HG03060 (cell line): ENCODE measurements around the gene LAMC1.
"Not testable (repeated sequence)": the region's sequence is repeated elsewhere in the genome, so short reads cannot be mapped to it uniquely, and the experiment has no call there.

ENCODE experiments used
- ATAC-seq: cut with Tn5 transposase; IDR thresholded peaks from one replicate; pipeline ENCODE4 v1.9.1; 2021; ENCODE audit warnings: low read depth, moderate number of reproducible peaks; ENCODE audit not compliant: unreplicated experiment

The LAMC1 gene

DNA sequence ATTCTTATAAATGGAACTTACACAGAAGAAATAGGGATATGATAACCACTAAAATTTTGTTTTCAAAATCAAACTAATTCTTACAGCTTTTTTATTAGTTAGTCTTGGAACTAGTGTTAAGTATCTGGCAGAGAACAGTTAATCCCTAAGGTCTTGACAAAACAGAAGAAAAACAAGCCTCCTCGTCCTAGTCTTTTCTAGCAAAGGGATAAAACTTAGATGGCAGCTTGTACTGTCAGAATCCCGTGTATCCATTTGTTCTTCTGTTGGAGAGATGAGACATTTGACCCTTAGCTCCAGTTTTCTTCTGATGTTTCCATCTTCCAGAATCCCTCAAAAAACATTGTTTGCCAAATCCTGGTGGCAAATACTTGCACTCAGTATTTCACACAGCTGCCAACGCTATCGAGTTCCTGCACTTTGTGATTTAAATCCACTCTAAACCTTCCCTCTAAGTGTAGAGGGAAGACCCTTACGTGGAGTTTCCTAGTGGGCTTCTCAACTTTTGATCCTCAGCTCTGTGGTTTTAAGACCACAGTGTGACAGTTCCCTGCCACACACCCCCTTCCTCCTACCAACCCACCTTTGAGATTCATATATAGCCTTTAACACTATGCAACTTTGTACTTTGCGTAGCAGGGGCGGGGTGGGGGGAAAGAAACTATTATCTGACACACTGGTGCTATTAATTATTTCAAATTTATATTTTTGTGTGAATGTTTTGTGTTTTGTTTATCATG is 120.5 kb downstream of the LAMC1 start:
- no peak for ATAC-seq

DNA sequence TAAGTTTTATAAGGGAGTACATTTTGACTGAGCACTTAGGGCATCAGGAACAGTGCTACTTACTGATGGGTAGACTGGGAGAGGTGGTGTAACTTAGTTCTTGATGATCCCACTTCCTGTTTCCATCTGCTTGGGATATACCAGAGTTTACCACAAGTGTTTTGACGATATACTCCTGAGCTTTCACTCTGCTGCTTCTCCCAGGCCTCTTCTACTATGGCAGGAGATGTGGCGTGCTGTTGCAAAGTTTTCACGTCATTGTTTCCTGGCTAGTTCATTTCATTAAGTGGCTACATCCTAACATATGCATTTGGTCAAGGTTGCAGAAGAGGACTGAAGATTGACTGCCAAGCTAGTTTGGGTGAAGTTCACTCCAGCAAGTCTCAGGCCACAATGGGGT is 121.5 kb downstream of the LAMC1 start:
- no peak for ATAC-seq

DNA sequence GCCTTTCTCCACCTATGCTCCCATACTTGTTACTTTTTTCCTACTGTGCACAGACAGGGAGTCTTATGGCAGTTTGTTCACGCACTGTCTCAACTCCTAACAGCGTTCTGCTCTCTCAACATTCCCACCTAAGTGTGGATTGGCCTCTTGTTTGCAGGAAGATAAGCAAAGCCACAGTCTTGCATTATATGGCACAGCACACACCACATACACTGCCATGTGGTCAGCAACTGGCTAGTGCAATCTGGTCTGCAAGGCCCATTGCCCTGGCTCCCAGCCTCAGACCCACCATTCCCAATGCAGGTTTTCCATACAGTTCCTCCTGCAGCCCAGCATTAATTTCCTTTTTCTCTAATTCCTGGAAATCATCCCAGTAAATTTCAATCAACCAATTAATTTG is 124.5 kb downstream of the LAMC1 start:
- no peak for ATAC-seq

DNA sequence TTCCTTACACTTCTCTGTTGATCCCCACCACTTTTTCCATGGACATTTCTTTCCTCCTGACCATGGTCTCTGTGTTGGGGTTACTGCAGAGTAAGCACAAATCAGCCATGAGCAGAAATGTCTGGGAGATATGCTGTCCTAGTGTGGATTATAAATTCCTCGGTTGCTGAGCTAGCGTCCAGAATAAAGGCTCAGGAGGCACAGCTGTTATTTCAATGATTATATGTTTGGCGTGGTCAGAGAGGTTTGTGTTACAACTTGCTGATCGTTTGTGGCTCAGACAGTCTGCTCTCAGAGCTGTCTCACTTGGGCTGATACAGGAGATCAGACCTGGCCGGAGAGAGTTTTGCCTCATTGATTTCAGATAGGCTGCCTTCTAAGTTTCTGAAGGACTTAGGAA is 125.4 kb downstream of the LAMC1 start:
- ATAC-seq: no peak

DNA sequence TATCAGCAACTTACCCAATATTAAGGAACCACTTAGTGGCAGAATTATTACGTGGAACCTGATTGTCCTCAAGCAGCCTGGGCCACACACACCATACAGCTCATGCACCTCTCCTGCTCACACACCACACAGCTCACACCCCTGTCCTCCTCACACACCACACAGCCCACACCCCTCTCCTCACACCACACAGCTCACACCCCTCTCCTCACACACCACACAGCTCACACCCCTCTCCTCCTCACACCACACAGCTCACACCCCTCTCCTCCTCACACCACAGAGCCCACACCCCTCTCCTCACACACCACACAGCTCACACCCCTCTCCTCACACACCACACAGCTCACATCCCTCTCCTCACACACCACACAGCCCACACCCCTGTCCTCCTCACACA is 126.1 kb downstream of the LAMC1 start:
- no peak for ATAC-seq

DNA sequence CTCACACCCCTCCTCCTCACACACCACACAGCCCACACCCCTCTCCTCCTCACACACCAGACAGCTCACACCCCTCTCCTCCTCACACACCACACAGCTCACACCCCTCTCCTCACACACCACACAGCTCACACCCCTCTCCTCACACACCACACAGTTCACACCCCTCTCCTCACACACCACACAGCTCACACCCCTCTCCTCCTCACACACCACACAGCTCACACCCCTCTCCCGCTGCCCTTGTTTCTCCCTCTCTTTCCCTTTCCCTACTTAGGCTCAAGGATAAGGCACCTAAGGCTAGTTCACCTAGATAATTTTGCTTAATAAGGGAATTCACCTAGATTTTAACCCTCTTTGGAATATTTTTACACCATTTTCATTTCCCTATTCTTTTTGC is 126.8 kb downstream of the LAMC1 start:
- ATAC-seq: not testable (repeated sequence)

DNA sequence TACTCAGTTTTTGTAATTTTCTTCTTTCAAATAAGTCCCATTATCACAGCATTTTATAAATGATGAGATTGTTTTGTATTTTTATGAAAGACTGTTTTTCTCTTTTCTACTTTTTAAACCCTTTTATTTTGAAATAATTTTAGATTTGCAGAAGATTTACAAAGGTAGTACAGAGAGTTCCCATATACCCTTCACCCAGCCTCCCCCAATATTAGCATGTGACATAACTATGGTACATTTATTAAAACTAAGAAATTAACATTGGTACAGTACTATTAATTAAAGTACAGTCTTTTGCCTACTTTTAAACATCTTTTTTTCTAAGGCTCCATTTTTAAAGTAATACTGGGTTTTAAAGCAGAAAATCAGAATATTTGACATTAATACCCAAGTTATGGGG is 127.2 kb downstream of the LAMC1 start:
- ATAC-seq: no peak

DNA sequence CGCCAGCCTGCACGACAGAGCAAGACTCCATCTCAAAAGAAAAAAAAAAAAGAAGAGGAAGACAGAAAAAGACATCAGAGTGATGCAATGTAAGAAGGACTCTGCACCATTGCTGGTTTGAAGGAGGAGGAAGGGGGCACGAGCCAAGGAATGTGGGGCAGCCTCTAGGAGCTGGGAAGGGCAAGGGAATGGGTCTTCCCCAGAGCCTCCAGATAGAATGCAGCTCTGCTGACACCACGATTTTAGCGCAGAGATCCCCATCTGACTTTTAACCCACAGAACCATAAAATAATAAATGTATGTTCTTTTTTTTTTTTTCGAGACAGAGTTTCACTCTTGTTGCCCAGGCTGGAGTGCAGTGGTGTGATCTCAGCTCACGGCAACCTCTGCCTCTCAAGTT is 129.0 kb downstream of the LAMC1 start:
- ATAC-seq: no peak

DNA sequence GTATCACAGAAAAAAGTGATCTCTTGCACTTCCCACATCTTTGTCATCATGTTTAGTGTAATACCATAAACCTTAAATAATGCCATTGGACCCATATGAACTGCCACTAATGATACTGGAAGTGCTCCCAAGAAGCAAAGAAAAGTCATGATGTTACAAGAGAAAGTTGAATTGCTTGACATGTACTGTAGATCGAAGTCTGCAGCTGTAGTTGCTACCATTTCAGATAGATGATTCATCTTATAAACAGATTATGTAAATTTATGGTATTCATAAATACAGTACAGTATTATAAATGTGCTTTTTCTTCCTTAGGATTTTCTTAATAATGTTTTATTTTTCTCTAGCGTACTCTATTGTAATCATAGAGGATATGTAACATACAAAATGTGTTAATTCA is 132.7 kb downstream of the LAMC1 start:
- no peak for ATAC-seq

DNA sequence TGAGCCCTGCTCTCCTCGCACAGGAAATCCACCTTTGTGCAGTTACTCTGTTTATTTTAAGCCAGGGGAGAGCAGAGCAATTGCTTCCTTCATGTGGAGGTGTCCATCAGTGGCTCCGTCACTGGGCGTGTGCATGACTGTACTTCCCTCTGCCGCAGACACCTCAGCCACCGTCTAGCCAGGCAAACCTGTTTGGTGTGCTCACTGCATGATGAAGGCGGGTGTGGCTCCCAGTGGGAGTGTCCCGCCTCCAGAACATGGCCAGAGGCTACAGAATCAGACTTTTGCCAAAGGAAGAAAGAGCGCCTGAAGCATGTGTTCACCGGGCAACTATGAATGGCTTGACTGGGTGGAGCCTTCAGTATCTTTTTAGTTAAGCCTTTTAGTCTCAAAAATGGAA is 136.7 kb downstream of the LAMC1 start:
- ATAC-seq: no peak

DNA sequence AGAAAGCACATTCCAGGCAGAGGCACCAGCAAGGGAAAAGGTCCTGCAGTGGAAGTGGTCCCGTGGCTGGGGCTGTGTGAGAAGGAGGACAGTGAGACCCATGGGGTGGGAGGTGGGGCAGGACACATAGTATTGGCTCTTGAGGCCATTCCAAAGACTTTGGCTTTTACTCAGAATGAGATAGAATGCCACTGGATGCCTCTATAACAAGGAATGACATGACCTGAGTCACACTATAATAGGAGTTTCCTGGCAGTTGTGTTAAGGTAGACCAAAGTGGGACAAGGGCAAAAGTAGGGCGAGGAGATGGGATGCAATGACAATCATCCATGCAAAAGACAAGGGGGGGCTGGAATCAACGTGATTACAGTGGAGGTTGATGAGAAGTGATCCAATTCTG is 138.2 kb downstream of the LAMC1 start:
- ATAC-seq: no peak

DNA sequence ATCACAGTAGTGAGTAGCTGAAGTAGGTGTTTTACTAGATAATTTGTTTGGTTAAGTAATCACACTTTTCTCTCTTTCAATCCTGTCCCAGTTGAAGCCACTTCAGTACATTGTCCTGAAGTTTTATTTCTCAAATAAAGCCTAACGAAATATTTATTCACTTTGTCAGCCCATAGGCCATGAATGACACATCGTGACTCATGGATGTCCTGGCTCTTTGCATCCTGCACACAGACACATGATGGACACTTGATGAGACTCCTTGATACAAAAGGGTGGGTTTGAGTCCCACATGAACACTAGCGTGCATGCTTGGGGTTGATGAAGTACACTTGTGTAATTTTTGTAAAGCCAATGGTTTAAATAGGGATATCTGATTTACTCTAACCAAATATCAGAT is 140.1 kb downstream of the LAMC1 start:
- no peak for ATAC-seq

DNA sequence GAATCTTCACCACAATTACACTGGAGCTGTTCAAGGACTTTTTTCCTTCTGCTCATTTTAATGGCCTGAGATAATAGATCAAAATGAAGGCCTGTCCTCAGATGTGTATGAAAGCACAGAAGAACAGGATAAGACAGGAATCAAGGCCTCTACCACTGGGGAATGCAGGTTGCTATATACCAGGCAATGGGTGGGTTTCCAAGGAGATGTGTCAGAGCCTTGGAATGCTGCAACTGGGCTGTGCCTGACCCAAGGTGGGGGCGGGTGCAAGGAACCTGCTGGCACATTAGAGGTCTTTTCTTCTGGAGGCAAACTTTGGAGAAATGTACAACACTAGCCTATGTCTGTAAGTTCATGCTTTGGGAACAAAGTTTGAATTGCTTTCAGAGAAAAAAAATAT is 141.1 kb downstream of the LAMC1 start:
- no peak for ATAC-seq

DNA sequence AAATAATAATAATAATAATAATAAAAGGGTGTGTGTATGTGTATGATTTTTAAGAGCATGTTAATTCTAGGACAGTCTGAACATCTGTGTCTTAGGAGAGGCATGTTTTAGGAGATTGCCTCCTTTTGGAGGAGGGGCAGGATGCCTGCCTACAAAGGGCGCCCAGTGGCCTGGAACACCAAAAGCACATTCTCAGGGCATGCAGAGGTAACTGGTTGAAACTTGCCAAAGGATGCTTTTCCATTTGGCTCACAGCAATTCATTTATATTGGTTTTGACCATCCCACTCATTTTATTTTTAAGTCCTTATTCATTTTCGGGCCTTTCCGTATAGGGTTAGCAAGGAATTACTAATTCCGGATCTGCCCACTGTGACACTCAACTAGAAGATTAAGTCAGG is 141.7 kb downstream of the LAMC1 start:
- no peak for ATAC-seq

DNA sequence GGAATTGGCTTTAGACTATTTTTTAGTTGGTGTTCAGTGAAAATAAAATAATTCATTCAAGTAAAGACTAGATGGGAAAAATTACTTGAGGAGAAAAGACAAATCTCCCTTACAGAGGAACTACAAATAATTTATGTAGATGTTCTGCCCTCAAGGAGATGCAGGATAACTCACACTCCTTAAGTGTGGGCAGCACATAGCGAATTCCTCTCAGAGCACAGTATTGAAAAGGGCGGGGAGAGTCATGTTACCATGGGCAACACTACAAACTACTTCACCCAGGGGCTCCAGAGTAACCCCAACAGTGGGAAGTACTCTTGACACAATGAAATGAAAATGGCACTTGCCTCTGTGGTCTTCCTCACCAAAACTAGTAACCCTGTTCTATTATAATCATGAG is 142.2 kb downstream of the LAMC1 start:
- ATAC-seq: no peak

DNA sequence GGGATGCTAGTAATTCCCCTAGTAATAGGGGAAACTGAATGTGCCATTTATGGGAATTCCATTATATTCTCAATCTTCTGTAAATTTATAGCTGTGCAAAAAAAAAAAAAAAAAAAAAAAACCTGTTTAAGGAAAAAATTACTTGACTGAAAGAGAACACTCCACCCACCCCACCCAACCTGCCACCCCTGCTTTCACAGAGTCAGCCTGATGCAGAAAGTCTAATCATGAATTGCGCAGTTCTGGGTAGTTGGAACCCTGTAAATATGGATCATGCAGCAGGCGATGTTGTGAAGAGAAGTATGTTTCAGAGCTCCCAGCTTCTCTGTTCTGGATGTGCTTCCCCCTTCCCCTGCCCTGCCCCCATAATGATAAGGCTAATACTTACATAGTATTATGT is 143.2 kb downstream of the LAMC1 start:
- no peak for ATAC-seq

DNA sequence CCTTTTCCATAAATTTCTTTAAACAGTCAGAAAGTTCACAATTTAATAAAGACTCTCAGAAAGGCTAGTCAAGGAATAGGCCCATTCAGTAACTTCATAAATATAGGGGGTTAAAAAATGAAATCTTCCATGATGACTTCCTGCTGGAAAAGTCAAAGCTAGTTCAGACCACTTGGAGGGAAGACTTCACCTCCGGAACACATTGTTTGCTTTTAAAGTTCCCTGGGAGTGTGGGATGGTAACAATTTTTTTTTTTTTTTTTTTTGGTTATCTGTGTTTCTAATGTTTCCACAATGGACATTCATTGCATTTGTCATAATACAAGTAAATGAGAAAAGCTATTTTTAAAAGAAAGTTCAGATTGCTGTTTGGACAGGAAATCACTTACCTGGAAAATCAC is 144.5 kb downstream of the LAMC1 start:
- ATAC-seq: no peak

DNA sequence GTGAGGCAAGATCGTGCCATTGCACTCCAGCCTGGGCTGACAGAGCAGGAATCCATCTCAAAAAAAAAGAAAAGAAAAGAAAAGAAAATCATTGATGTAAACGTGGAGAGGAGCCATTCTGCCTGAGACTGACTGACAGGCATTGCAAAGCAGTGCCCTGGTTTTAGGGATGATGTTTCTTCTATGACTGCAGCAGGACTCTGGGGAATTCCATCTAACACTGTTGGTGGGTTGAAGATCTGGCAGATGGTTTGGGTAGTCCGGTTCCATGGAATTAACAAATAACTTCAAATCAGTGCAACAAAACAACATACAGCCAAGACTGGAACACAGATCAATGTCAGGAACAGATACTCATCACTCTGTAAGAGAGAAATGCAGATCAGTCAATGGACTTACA is 145.1 kb downstream of the LAMC1 start:
- ATAC-seq: no peak

DNA sequence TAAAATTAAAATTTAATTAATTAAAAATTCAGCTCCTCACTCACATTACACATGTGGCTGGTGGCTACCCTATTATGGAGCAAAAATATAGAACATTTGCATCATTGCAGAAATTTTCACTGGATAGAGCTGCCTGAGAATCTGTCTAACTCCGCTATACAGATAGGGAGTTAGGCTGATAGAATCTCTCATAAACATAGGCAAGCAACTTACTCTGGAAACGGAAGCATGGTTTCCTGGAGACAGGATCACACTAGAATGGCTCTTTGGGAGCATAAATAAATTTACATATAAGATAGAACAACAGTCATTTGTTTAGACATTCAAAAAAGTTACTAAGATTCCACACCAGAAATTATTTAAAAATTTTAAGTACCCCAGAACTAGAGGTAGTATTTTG is 150.6 kb downstream of the LAMC1 start:
- ATAC-seq: no peak

DNA sequence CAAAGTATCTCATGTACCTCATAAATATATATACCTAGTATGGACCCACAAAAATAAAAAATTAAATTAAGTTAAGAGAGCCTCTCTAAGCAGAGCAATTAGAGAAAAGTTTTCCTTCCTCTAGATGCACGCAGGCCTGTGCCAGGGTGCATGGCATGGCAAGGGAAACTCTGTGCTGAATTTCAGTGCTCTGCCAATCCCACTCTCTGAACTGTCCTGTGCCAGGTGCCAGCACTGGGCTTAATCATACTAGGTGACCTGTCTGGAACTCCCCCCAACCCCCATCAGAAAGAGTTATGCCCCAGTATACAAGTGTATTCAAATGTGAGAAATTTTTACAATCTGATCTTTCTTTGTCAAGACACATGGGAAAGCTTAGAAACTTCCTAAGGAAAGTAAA is 152.4 kb downstream of the LAMC1 start:
- ATAC-seq: no peak

DNA sequence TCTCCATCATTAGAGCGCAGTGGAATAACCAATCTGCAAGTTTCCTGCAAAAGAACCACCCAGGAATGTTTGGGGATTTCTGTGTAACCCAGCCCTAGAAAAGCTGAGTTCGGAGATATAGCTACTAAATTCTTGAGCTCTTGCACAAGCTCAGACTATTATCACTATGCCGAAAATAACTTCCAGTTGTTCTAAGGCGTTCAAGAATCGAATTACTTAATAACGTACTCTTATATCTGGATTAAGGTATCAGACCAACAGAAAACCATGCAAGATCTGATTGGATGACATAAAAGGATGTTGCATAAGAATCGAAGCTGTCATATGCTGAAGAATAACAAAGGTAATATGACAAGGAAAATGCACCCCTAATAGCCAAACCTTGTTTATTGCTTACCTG is 155.3 kb downstream of the LAMC1 start:
- ATAC-seq: no peak

DNA sequence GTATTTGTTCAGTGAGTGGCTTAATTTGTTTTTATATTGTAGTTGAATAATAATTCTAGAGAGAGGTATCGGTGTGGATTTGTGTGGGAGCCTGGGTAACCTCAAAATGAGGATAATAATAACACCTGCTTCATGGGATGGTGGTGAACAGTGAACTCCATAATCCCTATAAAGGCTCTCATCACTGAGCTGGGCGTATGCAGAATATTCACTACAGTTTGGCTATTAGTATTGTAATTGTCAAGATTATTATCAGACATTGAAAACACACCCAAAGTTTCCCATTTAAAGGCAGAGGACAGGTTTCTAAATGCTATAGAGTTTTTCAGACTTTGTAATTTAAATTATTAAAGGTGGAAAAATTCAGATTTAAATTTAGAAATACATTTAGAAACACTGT is 155.8 kb downstream of the LAMC1 start:
- no peak for ATAC-seq

DNA sequence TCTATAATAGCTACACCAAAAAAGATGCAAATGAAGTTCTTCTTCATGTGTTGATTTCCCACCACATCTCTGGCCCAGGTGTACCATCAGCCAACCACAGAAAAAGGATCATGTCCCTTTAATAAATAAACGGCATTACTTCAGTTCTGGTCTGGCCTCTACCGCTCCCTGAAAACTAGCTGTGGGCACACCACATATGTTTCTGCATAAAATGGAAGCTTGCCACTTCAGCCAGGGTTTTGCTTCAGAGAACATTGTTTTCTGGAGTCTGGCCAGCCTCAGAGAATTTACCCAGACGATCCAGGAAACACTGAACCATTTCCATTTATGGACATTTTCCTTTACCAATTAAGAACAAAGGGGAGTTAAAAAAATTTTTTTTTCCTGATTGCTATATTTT is 157.0 kb downstream of the LAMC1 start:
- ATAC-seq: no peak
